ENCODE results near the gene TOGARAM1. TPM values are rescaled to one million over a fixed set of nuclear protein-coding genes. Genes with fewer than 3 reads are reported as not detected.

TOGARAM1 gene
- total RNA-seq, 1 experiment from 2014 or later = 6.3 TPM

DNA sequence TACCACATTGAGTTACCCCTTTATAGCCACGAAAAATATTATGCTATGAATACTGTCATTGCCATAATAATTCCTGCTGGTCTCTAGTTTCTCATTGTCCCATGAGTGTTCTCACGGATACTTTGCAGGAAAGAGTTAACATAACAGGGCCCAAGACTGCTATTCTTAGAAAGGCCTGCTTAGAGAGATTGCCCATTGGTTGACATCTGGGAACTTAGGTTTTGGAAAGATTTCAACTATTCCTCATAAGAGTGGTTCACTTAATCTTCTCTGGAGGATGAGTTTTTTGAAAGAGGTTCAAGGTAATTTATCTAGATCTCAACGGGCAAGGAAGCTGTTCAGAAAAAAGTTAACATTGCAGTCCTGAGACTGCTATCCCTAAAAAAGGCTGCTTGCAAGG is 103.5 kb downstream of the TOGARAM1 start:
- Histone ChIP-seq H3F3A (ENCODE audit: low read length, unreplicated experiment) (no peaks in the 10 kb centered on the region), H3K9me2 (replicated peaks; ENCODE audit: low read length) (no peaks in the 10 kb centered on the region), H3K9ac (ENCODE audit: low read length) (no peak overlapping the region), H4K20me1 (ENCODE audit: low read length) (no peaks in the 10 kb centered on the region), H3K4me3 (ENCODE audit: low read length) (no peak overlapping the region), H3K27ac (ENCODE audit: low read length) (no peak overlapping the region), H3K36me3 (ENCODE audit: low read depth, low read length) (0 out of 2 replicates have a peak, but pooled peaks cover 7% of the 10 kb centered on the region), H2AFZ (ENCODE audit: low read length) (no peak overlapping the region), H3K9me3 (ENCODE audit: low read length) (no peaks in the 10 kb centered on the region), H3K27me3 (ENCODE audit: low read length) (no peaks in the 10 kb centered on the region), H3K4me1 (ENCODE audit: insufficient read depth, low read length) (no peaks in the 10 kb centered on the region), H3K4me2 (ENCODE audit: low read length) (no peak overlapping the region), H3K79me2 (ENCODE audit: low read length) (no peaks in the 10 kb centered on the region)
- no TSS peak for BruUV-seq (replicated peaks)
- ATAC-seq = no peak
- ChIA-PET CTCF (no interaction called here), POLR2A (ENCODE audit: unreplicated experiment) (interaction anchor here (0.6 kb wide), 1 partner anchor 64 kb away, joined by 4 read pairs; no protein-coding TSS in a partner anchor)
- intact Hi-C loops (cut with micrococcal nuclease) = no loop called here
- no peak for DNase-seq
- TF ChIP-seq, protein P1, sequence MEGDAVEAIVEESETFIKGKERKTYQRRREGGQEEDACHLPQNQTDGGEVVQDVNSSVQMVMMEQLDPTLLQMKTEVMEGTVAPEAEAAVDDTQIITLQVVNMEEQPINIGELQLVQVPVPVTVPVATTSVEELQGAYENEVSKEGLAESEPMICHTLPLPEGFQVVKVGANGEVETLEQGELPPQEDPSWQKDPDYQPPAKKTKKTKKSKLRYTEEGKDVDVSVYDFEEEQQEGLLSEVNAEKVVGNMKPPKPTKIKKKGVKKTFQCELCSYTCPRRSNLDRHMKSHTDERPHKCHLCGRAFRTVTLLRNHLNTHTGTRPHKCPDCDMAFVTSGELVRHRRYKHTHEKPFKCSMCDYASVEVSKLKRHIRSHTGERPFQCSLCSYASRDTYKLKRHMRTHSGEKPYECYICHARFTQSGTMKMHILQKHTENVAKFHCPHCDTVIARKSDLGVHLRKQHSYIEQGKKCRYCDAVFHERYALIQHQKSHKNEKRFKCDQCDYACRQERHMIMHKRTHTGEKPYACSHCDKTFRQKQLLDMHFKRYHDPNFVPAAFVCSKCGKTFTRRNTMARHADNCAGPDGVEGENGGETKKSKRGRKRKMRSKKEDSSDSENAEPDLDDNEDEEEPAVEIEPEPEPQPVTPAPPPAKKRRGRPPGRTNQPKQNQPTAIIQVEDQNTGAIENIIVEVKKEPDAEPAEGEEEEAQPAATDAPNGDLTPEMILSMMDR (conservative IDR thresholded peaks at IDR 0.05; ENCODE audit: low read depth, low read length) = no peak
- no peak for TF ChIP-seq EZH2 (IDR thresholded peaks at IDR 0.05; ENCODE audit: low read length, unreplicated experiment)
- no peak for TF ChIP-seq EZH2phosphoT487 (IDR thresholded peaks at IDR 0.05; ENCODE audit: borderline replicate concordance, low read length)

DNA sequence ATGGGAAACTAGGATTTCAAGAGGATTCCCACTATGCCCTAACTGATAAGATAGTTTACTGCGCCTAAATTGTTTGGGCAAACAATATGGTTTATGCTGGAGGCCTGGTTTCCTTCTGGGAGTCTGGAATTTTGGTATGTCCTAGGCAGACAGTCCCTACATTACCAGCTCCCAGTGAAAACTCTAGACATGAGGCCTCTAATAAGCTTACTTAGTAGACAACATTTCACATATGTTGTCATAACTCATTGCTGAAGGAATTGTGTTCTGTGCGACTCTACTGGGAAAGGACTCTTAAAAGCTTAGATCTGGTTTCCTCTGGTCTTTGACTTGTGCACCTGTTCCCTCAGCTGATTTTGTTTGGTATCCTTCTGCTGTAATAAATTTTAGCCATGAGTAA is 104.0 kb downstream of the TOGARAM1 start:
- no peaks in the 10 kb centered on the region for H4K20me1 ChIP-seq (ENCODE audit: low read length)
- no peak overlapping the region for H3K4me2 ChIP-seq (ENCODE audit: low read length)
- BruUV-seq (replicated peaks) = no TSS peak
- no peaks in the 10 kb centered on the region for H3K9me3 ChIP-seq (ENCODE audit: low read length)
- no peak overlapping the region for H3K27ac ChIP-seq (ENCODE audit: low read length)
- no peaks in the 10 kb centered on the region for H3K4me1 ChIP-seq (ENCODE audit: insufficient read depth, low read length)
- DNase-seq = no peak
- H3F3A ChIP-seq (ENCODE audit: low read length, unreplicated experiment) = no peaks in the 10 kb centered on the region
- TF ChIP-seq EZH2 (IDR thresholded peaks at IDR 0.05; ENCODE audit: low read length, unreplicated experiment) (no peak), EZH2phosphoT487 (IDR thresholded peaks at IDR 0.05; ENCODE audit: borderline replicate concordance, low read length) (no peak)
- TF ChIP-seq, protein P1 (conservative IDR thresholded peaks at IDR 0.05; ENCODE audit: low read depth, low read length) = no peak
- H2AFZ ChIP-seq (ENCODE audit: low read length) = no peak overlapping the region
- no peak overlapping the region for H3K9ac ChIP-seq (ENCODE audit: low read length)
- H3K4me3 ChIP-seq (ENCODE audit: low read length) = no peak overlapping the region
- no peaks in the 10 kb centered on the region for H3K79me2 ChIP-seq (ENCODE audit: low read length)
- intact Hi-C loops (cut with micrococcal nuclease) = no loop called here
- no peaks in the 10 kb centered on the region for H3K9me2 ChIP-seq (replicated peaks; ENCODE audit: low read length)
- no peaks in the 10 kb centered on the region for H3K27me3 ChIP-seq (ENCODE audit: low read length)
- no peak for ATAC-seq
- 0 out of 2 replicates have a peak, but pooled peaks cover 7% of the 10 kb centered on the region for H3K36me3 ChIP-seq (ENCODE audit: low read depth, low read length)
- ChIA-PET POLR2A (ENCODE audit: unreplicated experiment) (interaction anchor here (0.6 kb wide), 1 partner anchor 64 kb away, joined by 4 read pairs; no protein-coding TSS in a partner anchor), CTCF (no interaction called here)

DNA sequence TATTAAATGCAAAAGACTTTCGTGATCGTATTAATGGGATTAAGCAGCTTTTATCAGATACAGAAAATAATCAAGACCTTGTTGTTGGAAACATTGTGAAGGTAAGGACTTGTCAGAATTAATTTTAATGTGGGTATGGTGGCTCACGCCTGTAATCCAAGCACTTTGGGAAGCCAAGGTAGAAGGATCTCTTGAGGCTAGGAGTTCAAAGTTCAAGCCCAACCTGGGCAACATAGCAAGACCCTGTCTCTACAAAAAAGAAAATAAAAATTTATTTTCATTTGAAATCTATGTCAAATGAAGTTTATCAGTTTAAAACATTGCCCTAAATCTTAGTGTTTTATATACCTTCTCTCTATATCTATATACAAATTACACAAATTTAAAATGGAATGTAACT is 104.7 kb downstream of the TOGARAM1 start:
- no peaks in the 10 kb centered on the region for H3K4me1 ChIP-seq (ENCODE audit: insufficient read depth, low read length)
- H3K9me3 ChIP-seq (ENCODE audit: low read length) = no peaks in the 10 kb centered on the region
- no peak overlapping the region for H3K27ac ChIP-seq (ENCODE audit: low read length)
- H3K27me3 ChIP-seq (ENCODE audit: low read length) = no peaks in the 10 kb centered on the region
- ATAC-seq = no peak
- no peak overlapping the region for H3K4me2 ChIP-seq (ENCODE audit: low read length)
- BruUV-seq (replicated peaks) = no TSS peak
- no peak overlapping the region for H3K9ac ChIP-seq (ENCODE audit: low read length)
- intact Hi-C loops (cut with micrococcal nuclease) = no loop called here
- H2AFZ ChIP-seq (ENCODE audit: low read length) = no peak overlapping the region
- H3K9me2 ChIP-seq (replicated peaks; ENCODE audit: low read length) = no peaks in the 10 kb centered on the region
- TF ChIP-seq EZH2phosphoT487 (IDR thresholded peaks at IDR 0.05; ENCODE audit: borderline replicate concordance, low read length) (no peak), EZH2 (IDR thresholded peaks at IDR 0.05; ENCODE audit: low read length, unreplicated experiment) (no peak)
- TF ChIP-seq, protein P1 (conservative IDR thresholded peaks at IDR 0.05; ENCODE audit: low read depth, low read length) = no peak
- CTCF ChIA-PET = no interaction called here
- POLR2A ChIA-PET (ENCODE audit: unreplicated experiment) = no interaction called here
- no peaks in the 10 kb centered on the region for H3K79me2 ChIP-seq (ENCODE audit: low read length)
- H4K20me1 ChIP-seq (ENCODE audit: low read length) = no peaks in the 10 kb centered on the region
- no peak for DNase-seq
- H3F3A ChIP-seq (ENCODE audit: low read length, unreplicated experiment) = no peaks in the 10 kb centered on the region
- no peak overlapping the region for H3K4me3 ChIP-seq (ENCODE audit: low read length)
- 0 out of 2 replicates have a peak, but pooled peaks cover 7% of the 10 kb centered on the region for H3K36me3 ChIP-seq (ENCODE audit: low read depth, low read length)

Measured in PC-3 (cell line).